Measurements from ENCODE around the gene NBPF3.
"Not testable (repeated sequence)": the region's sequence is repeated elsewhere in the genome, so short reads cannot be mapped to it uniquely, and the experiment has no call there.

- not testable (repeated sequence) for TF ChIP-seq CTCF, POLR2A (IDR thresholded peaks at IDR 0.05)
Measured at GRCh38 chr1:21483881-21484280, 43.9 kb downstream of the NBPF3 start.
